ENCODE data around the gene KRT5. TPM values are rescaled to one million over a fixed set of nuclear protein-coding genes. Genes with fewer than 3 reads are reported as not detected.

The KRT5 gene
- polyA plus RNA-seq, 1 experiment: not detected

DNA sequence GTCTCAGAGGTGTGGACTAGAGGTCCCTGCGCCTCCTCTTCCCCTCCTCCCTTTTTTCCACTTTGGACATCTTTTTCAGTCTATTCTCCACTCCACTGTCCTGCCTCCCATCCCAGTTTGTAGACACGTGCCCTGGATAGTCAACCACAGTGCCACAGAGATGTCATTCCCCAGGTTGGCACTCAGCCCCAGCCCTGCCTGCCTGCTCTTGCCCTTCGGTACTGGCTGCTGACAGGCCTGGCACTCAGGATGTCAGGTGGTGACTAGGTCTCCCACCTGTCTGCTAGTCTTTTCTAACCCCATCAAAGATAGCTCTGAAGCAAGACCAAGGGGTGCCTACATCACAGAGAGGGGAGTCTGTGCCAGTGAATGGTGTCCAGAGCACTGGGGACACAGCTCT, 16.9 kb upstream of the KRT5 start:
- Histone ChIP-seq H3K27me3 (ENCODE audit: control insufficient read depth, insufficient read depth, low read length) (no peaks in the 10 kb centered on the region; the same call in 1 of the 2 replicates), H3K4me3 (ENCODE audit: low read depth, low read length) (no peak overlapping the region), H3K36me3 (ENCODE audit: control insufficient read depth, insufficient read depth, low read length) (no peaks in the 10 kb centered on the region)
- TF ChIP-seq, protein P1, sequence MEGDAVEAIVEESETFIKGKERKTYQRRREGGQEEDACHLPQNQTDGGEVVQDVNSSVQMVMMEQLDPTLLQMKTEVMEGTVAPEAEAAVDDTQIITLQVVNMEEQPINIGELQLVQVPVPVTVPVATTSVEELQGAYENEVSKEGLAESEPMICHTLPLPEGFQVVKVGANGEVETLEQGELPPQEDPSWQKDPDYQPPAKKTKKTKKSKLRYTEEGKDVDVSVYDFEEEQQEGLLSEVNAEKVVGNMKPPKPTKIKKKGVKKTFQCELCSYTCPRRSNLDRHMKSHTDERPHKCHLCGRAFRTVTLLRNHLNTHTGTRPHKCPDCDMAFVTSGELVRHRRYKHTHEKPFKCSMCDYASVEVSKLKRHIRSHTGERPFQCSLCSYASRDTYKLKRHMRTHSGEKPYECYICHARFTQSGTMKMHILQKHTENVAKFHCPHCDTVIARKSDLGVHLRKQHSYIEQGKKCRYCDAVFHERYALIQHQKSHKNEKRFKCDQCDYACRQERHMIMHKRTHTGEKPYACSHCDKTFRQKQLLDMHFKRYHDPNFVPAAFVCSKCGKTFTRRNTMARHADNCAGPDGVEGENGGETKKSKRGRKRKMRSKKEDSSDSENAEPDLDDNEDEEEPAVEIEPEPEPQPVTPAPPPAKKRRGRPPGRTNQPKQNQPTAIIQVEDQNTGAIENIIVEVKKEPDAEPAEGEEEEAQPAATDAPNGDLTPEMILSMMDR (IDR thresholded peaks at IDR 0.05; ENCODE audit: insufficient read depth, low read depth, low read length): no peak
- CTCF ChIA-PET: no interaction called here
- no peak for DNase-seq (ENCODE audit: low read depth)
- POLR2A ChIA-PET: no interaction called here

GRCh38 chr12:52535574-52535973, 15.4 kb upstream of the KRT5 start:
- ChIA-PET POLR2A (no interaction called here), CTCF (interaction anchor here (1.3 to 1.4 kb wide), 2 partner anchors 19 to 163 kb away, joined by 5 read pairs; no protein-coding TSS in a partner anchor)
- H3K36me3 ChIP-seq (ENCODE audit: control insufficient read depth, insufficient read depth, low read length): no peaks in the 10 kb centered on the region
- H3K4me3 ChIP-seq (ENCODE audit: low read depth, low read length): no peak overlapping the region
- TF ChIP-seq, protein P1 (IDR thresholded peaks at IDR 0.05; ENCODE audit: insufficient read depth, low read depth, low read length): no peak
- DNase-seq (ENCODE audit: low read depth): no peak
- peaks cover 1% of the 10 kb centered on the region for H3K27me3 ChIP-seq (ENCODE audit: control insufficient read depth, insufficient read depth, low read length)

DNA sequence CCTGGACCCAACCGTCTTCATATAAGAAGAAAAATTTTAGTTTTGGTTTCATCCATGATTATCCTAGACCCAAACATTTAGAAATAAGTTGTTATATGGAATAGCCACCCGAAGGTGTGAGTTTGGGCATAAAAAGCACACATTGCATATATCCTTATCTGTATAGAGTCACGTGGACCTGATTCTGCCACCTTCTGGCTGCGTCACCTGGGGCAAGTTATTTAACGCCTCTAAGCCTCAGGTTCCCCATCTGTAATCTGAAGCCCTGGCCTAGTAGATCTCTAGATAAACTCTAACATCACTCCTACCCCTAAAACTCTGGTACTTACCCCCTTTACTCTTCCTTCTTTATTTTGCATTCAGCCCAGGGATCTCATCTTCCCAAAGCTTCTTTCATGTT, 14.3 kb upstream of the KRT5 start:
- Histone ChIP-seq H3K36me3 (ENCODE audit: control insufficient read depth, insufficient read depth, low read length) (no peaks in the 10 kb centered on the region), H3K4me3 (ENCODE audit: low read depth, low read length) (no peak overlapping the region), H3K27me3 (ENCODE audit: control insufficient read depth, insufficient read depth, low read length) (peaks cover 6% of the 10 kb centered on the region)
- POLR2A ChIA-PET: no interaction called here
- CTCF ChIA-PET: interaction anchor here (1.3 to 1.4 kb wide), 2 partner anchors 17 to 162 kb away, joined by 5 read pairs; no protein-coding TSS in a partner anchor
- no peak for DNase-seq (ENCODE audit: low read depth)
- TF ChIP-seq, protein P1 (IDR thresholded peaks at IDR 0.05; ENCODE audit: insufficient read depth, low read depth, low read length): 0 out of 2 replicates have a peak, but pooled peaks have one; percentile 9

DNA sequence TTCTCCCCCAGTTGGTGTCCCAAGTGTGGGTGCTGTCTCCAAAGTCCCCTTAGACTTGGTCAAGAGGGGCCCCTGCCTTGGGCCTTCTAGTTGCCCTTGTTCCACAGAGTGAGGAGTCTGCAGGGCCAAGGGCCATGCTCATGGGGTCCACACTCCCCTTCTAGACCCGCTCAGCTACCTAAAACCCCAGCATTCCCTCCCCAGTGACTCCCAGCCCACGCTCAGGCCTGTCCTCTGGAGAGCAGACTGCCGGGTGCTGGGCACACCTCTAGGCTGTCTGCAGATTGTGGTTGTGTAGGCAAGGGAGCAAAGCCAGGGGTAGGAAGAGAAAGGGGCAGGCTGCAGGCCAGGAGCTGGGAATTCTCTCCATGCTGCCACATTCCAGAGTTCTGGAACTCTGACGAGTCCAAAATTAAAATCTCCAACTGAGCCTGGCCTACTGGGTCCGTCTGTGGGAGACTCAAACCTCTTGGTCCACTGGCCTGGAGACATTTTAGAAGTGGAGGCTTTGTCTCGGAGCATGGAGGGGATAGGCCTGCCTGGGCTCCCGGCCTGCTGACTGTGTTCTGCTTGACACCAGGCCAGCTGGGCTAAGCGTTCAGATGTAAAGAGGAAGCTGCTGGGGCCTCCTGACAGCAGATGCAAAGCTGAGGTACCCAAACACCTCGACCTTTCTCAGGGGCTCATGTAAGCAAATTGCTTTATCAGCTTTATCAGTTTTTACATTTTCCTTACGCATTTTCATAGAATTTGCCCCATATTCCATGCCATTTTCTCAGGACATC, 13.7 kb upstream of the KRT5 start:
- TF ChIP-seq, protein P1 (IDR thresholded peaks at IDR 0.05; ENCODE audit: insufficient read depth, low read depth, low read length): no peak
- CTCF ChIA-PET: interaction anchor here (1.3 kb wide), 1 partner anchor 161 kb away, joined by 5 read pairs; no protein-coding TSS in a partner anchor
- POLR2A ChIA-PET: no interaction called here
- no peak overlapping the region for H3K4me3 ChIP-seq (ENCODE audit: low read depth, low read length)
- H3K36me3 ChIP-seq (ENCODE audit: control insufficient read depth, insufficient read depth, low read length): no peaks in the 10 kb centered on the region
- DNase-seq (ENCODE audit: low read depth): no peak
- peaks cover 7% of the 10 kb centered on the region for H3K27me3 ChIP-seq (ENCODE audit: control insufficient read depth, insufficient read depth, low read length)

DNA sequence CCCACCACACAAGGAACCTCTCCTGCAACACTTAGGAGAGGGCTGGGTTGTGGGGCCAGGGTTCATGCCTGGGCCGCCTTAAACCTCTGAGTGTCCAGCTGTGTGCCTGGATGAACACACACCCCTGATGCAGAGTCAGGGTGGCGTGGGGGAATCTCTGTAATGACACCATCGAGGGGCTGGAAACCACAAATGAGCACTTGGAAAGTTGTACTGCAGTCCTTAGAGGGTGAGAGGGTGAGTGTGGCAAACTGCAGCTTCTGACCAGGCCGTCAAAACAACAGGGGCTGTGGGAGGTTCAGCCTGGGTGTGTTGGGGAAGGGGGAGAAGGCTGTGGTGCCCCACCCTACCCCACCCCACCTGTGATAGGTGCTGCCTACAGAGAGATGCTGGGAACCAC, 12.4 kb upstream of the KRT5 start:
- CTCF ChIA-PET: interaction anchor here (0.7 to 1.3 kb wide), 3 partner anchors 12 to 27 kb away, joined by 3 to 4 read pairs (median 3); no protein-coding TSS in a partner anchor
- peaks cover 7% of the 10 kb centered on the region for H3K27me3 ChIP-seq (ENCODE audit: control insufficient read depth, insufficient read depth, low read length)
- no peaks in the 10 kb centered on the region for H3K36me3 ChIP-seq (ENCODE audit: control insufficient read depth, insufficient read depth, low read length)
- DNase-seq (ENCODE audit: low read depth): no peak
- TF ChIP-seq, protein P1 (IDR thresholded peaks at IDR 0.05; ENCODE audit: insufficient read depth, low read depth, low read length): no peak
- H3K4me3 ChIP-seq (ENCODE audit: low read depth, low read length): no peak overlapping the region
- POLR2A ChIA-PET: no interaction called here
